ENCODE results near the gene NUMB.

DNA sequence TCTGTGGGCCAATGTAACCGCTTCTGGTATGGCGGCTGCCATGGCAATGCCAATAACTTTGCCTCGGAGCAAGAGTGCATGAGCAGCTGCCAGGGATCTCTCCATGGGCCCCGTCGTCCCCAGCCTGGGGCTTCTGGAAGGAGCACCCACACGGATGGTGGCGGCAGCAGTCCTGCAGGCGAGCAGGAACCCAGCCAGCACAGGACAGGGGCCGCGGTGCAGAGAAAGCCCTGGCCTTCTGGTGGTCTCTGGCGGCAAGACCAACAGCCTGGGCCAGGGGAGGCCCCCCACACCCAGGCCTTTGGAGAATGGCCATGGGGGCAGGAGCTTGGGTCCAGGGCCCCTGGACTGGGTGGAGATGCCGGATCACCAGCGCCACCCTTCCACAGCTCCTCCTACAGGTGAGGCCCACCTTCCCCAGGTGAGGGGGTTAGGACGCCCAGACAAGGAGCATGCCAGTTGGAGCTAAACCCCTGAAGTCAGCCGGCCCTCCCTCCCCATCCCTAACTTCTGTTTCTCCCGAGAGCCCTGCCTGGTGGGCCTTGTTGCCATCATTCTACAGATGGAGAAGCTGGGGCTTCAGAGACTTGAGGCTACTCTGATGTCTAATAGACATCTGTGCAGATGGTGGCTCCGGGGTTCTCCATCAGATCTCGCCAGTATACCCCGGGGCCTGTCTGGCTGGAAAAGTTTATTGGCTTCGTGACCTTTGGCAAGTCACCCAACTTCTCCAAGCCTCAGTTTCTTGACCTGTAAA is 195.7 kb downstream of the NUMB start:
- TF ChIP-seq POLR2AphosphoS5 (IDR thresholded peaks at IDR 0.05; ENCODE audit: low read depth, low read length) (no peak), SIN3A (IDR thresholded peaks at IDR 0.05; ENCODE audit: borderline replicate concordance, insufficient read depth, low read length) (no peak), TAF1 (IDR thresholded peaks at IDR 0.05; ENCODE audit: borderline replicate concordance, insufficient read depth, low read length) (no peak), FOXP2 (optimal IDR thresholded peaks at IDR 0.05; ENCODE audit: borderline replicate concordance, extremely low read depth, extremely low read length, insufficient read depth) (no peak)
- TF ChIP-seq, protein P1, sequence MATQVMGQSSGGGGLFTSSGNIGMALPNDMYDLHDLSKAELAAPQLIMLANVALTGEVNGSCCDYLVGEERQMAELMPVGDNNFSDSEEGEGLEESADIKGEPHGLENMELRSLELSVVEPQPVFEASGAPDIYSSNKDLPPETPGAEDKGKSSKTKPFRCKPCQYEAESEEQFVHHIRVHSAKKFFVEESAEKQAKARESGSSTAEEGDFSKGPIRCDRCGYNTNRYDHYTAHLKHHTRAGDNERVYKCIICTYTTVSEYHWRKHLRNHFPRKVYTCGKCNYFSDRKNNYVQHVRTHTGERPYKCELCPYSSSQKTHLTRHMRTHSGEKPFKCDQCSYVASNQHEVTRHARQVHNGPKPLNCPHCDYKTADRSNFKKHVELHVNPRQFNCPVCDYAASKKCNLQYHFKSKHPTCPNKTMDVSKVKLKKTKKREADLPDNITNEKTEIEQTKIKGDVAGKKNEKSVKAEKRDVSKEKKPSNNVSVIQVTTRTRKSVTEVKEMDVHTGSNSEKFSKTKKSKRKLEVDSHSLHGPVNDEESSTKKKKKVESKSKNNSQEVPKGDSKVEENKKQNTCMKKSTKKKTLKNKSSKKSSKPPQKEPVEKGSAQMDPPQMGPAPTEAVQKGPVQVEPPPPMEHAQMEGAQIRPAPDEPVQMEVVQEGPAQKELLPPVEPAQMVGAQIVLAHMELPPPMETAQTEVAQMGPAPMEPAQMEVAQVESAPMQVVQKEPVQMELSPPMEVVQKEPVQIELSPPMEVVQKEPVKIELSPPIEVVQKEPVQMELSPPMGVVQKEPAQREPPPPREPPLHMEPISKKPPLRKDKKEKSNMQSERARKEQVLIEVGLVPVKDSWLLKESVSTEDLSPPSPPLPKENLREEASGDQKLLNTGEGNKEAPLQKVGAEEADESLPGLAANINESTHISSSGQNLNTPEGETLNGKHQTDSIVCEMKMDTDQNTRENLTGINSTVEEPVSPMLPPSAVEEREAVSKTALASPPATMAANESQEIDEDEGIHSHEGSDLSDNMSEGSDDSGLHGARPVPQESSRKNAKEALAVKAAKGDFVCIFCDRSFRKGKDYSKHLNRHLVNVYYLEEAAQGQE (IDR thresholded peaks at IDR 0.05; ENCODE audit: insufficient read depth in 1 of 2, low read depth in 2 of 2, low read length in 2 of 2): no peak

Measured in PFSK-1 (cell line).